ENCODE results near the gene MTRF1L. TPM values are rescaled to one million over a fixed set of nuclear protein-coding genes. Genes with fewer than 3 reads are reported as not detected.

Gene MTRF1L
- total and polyA plus RNA-seq, 2 of the 13 experiments (the other 11 are each of a cell fraction or from before 2014, with no cell fraction given), result 17.6 to 28.7 TPM

DNA sequence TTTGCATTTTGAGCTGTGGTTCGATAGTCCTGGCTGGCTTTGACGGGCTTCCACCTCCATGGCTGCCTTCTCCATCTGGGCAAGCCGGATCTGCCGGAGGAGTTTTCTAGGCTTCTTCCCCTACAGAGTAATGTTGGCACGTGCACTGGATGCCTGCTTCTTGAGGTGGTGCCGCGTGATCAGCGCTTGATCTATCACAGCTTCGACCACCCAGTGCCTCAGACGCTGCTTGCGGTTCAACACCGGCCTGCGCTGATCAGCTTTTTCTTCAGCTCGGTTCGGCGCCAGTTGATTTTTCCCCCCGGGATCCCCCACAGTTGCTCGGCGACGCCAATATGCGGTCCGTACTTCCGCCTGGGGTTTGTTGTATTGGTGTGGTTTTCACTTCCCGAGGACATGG, 43.2 kb downstream of the MTRF1L start:
- CTCF ChIA-PET (ENCODE audit: low intra/inter-chr PET ratio, low total read pairs), result no interaction called here
- in situ Hi-C loops (cut with HindIII; ENCODE audit: extremely low pct_ligation_motif_present, low pct_unique_long_range_greater_than_20kb), result loop anchor here (10.0 kb wide), 1 partner anchor 215 kb away; no protein-coding TSS in a partner anchor
- TF ChIP-seq POLR2G (IDR thresholded peaks at IDR 0.05; ENCODE audit: low read depth, low read length) (no peak), ZNF160 (CRISPR knock-in tag; IDR thresholded peaks at IDR 0.05) (no peak), ZNF337 (CRISPR knock-in tag; IDR thresholded peaks at IDR 0.05; ENCODE audit: borderline replicate concordance, low read depth) (no peak), MED1 (CRISPR knock-in tag; IDR thresholded peaks at IDR 0.05) (no peak), SALL1 (CRISPR knock-in tag; IDR thresholded peaks at IDR 0.05) (no peak), SMARCE1 (IDR thresholded peaks at IDR 0.05; ENCODE audit: borderline replicate concordance) (no peak), ZNF329 (CRISPR knock-in tag; IDR thresholded peaks at IDR 0.05; ENCODE audit: low read depth) (no peak), AHR (CRISPR knock-in tag; IDR thresholded peaks at IDR 0.05) (no peak), EHMT2 (IDR thresholded peaks at IDR 0.05; ENCODE audit: borderline replicate concordance, low read depth, low read length) (no peak), PLRG1 (conservative IDR thresholded peaks at IDR 0.05) (no peak)
- TF ChIP-seq, protein P1, sequence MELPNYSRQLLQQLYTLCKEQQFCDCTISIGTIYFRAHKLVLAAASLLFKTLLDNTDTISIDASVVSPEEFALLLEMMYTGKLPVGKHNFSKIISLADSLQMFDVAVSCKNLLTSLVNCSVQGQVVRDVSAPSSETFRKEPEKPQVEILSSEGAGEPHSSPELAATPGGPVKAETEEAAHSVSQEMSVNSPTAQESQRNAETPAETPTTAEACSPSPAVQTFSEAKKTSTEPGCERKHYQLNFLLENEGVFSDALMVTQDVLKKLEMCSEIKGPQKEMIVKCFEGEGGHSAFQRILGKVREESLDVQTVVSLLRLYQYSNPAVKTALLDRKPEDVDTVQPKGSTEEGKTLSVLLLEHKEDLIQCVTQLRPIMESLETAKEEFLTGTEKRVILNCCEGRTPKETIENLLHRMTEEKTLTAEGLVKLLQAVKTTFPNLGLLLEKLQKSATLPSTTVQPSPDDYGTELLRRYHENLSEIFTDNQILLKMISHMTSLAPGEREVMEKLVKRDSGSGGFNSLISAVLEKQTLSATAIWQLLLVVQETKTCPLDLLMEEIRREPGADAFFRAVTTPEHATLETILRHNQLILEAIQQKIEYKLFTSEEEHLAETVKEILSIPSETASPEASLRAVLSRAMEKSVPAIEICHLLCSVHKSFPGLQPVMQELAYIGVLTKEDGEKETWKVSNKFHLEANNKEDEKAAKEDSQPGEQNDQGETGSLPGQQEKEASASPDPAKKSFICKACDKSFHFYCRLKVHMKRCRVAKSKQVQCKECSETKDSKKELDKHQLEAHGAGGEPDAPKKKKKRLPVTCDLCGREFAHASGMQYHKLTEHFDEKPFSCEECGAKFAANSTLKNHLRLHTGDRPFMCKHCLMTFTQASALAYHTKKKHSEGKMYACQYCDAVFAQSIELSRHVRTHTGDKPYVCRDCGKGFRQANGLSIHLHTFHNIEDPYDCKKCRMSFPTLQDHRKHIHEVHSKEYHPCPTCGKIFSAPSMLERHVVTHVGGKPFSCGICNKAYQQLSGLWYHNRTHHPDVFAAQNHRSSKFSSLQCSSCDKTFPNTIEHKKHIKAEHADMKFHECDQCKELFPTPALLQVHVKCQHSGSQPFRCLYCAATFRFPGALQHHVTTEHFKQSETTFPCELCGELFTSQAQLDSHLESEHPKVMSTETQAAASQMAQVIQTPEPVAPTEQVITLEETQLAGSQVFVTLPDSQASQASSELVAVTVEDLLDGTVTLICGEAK (IDR thresholded peaks at IDR 0.05), result no peak
- TF ChIP-seq, protein P1 (CRISPR knock-in tag; IDR thresholded peaks at IDR 0.05), result no peak
- TF ChIP-seq, protein P2, sequence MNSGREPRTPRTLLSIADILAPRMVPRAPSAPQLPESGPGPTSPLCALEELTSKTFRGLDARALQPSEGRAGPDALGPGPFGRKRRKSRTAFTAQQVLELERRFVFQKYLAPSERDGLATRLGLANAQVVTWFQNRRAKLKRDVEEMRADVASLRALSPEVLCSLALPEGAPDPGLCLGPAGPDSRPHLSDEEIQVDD (CRISPR knock-in tag; IDR thresholded peaks at IDR 0.05; ENCODE audit: borderline replicate concordance), result no peak
- TF ChIP-seq, protein P3, sequence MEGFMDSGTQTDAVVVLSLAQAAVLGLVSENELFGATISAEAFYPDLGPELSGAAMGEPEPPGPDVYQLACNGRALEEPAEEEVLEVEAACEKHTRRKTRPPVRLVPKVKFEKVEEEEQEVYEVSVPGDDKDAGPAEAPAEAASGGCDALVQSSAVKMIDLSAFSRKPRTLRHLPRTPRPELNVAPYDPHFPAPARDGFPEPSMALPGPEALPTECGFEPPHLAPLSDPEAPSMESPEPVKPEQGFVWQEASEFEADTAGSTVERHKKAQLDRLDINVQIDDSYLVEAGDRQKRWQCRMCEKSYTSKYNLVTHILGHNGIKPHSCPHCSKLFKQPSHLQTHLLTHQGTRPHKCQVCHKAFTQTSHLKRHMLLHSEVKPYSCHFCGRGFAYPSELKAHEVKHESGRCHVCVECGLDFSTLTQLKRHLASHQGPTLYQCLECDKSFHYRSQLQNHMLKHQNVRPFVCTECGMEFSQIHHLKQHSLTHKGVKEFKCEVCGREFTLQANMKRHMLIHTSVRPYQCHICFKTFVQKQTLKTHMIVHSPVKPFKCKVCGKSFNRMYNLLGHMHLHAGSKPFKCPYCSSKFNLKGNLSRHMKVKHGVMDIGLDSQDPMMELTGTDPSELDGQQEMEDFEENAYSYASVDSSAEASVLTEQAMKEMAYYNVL (CRISPR knock-in tag; IDR thresholded peaks at IDR 0.05; ENCODE audit: borderline replicate concordance), result no peak

More for the DNA sequence above, 43.2 kb downstream of the MTRF1L start:
- H3K79me2 ChIP-seq (ENCODE audit: insufficient read depth, low read length), result no peaks in the 10 kb centered on the region
- intact Hi-C loops (cut with micrococcal nuclease; ENCODE audit: unreplicated experiment), result no loop called here
- WGBS (ENCODE audit: low lambda C conversion rate), result 81% methylated on average over 24 of the region's 24 CpGs
- FAIRE-seq (no peak), ATAC-seq (no peak), DNase-seq (ENCODE audit: low spot score) (no peak)
- H3K27me3 ChIP-seq (ENCODE audit: control insufficient read depth in 1 of 2, insufficient read depth in 2 of 2, low read length in 2 of 2), result no peaks in the 10 kb centered on the region
- H3K27ac ChIP-seq (ENCODE audit: extremely low read length, insufficient read depth, low read length), result no peak overlapping the region
- H3K4me1 ChIP-seq (ENCODE audit: insufficient read depth, low read length), result peaks cover 9% of the 10 kb centered on the region; the same call in 1 of the 2 replicates
- no peaks in the 10 kb centered on the region for H3K36me3 ChIP-seq (replicated peaks in 1 of 2; ENCODE audit: control insufficient read depth in 1 of 2, insufficient read depth in 2 of 2, low read length in 2 of 2)
- POLR2A ChIA-PET, result no interaction called here
- H2AFZ ChIP-seq (ENCODE audit: low read length), result no peak overlapping the region
- H3K9ac ChIP-seq (ENCODE audit: insufficient read depth, low read depth, low read length), result no peak overlapping the region
- no peak overlapping the region for H3K4me2 ChIP-seq (ENCODE audit: low read depth, low read length)
- H3K4me3 ChIP-seq (replicated peaks in 1 of 3; ENCODE audit: insufficient read depth in 1 of 3, low read depth in 2 of 3, low read length in 3 of 3), result no peak overlapping the region
- H4K20me1 ChIP-seq (ENCODE audit: insufficient read depth, low read length), result no peaks in the 10 kb centered on the region
- H3K9me3 ChIP-seq (ENCODE audit: low read length), result peaks cover 9% of the 10 kb centered on the region
- BruUV-seq (replicated peaks), result no TSS peak

All from HepG2 (cell line).